Measurements from ENCODE around the gene MAIP1. TPM values are rescaled to one million over a fixed set of nuclear protein-coding genes. Genes with fewer than 3 reads are reported as not detected.
"Not testable (repeated sequence)": the region's sequence is repeated elsewhere in the genome, so short reads cannot be mapped to it uniquely, and the experiment has no call there.

The MAIP1 gene, protein sequence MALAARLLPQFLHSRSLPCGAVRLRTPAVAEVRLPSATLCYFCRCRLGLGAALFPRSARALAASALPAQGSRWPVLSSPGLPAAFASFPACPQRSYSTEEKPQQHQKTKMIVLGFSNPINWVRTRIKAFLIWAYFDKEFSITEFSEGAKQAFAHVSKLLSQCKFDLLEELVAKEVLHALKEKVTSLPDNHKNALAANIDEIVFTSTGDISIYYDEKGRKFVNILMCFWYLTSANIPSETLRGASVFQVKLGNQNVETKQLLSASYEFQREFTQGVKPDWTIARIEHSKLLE
- total RNA-seq (2014; rRNA removed; shearing (Covaris generic)) = 65.5 and 77.8 TPM in 2 replicates

DNA sequence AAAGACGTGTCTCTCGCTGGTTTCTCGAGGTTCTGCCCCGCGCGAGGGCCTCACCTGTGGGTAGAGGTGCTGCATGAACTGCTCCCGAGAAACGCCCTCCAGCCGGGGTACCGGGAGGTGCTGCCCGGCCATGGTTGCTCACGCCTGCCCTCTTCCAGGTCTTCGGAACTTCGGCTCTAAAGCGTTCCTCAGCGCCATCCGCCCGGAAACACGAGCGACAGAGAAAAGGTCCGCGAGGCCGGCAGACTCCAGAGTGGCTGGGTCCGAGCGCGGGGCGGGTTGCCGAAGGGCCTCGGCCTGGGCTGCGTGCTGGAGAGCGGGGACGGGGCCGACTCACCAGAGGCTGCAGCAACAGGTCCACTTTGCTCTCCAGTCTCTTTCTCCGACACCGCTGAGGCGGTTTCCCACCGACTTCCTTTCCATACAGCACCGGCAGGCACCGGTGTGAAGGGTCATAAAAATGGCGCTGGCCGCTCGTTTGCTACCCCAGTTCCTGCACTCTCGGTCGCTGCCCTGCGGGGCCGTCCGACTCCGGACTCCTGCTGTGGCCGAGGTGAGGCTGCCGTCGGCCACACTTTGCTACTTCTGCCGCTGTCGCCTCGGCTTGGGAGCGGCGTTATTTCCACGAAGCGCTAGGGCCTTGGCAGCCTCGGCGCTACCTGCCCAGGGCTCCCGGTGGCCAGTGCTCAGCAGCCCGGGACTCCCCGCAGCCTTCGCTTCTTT, at the start of gene MAIP1, which contains the start of gene TYW5:
Gene MAIP1, plus strand, starts transcription at position 244 of the 723 bp plus-strand sequence. Its CDS starts 217 bp downstream, at position 461.
Gene TYW5, minus strand, starts transcription at position 153 of the 723 bp plus-strand sequence. Its CDS starts 21 bp downstream, at position 132.
- Histone ChIP-seq H3K27me3 (ENCODE audit: control insufficient read depth, insufficient read depth, low read length) (no peaks in the 10 kb centered on the region), H3K4me3 (ENCODE audit: insufficient read depth, low read depth, low read length) (peak within 1 kb of the TSS; percentile 87), H3K36me3 (replicated peaks; ENCODE audit: control insufficient read depth, insufficient read depth, low read length) (peaks cover 1% of the 10 kb centered on the region)
- DNase-seq = peak; percentile 86

DNA sequence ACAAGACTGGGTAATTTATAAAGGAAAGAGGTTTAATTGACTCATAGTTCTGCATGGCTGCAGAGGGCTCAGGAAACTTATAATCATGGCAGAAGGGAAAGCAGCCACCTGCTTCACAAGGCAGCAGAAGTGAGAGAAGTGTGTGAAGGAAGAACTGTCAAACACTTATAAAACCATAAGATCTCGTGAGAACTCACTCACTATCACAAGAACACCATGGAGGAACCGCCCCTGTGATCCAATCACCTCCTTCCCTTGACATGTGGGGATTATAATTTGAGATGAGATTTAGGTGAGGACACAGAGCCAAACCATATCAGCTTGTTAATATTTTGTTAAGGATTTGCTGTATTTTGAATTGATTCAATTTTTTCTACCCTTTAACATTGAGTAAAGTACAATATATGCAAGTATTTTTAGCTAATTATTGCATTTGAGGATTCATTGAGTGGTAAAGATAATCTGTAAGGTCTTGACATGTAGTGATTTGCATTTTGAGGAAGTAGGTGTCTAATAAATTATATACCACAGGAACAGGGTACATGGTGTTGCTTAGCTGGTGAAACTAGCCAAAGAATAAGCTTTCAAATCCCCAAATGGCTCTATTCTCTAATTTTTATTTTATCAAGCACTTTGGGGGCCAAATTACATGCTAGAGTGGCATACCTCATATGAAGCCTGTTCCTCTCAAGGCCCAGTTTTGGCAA, 48.2 kb upstream of the MAIP1 start:
- Histone ChIP-seq H3K36me3 (replicated peaks; ENCODE audit: control insufficient read depth, insufficient read depth, low read length) (no peaks in the 10 kb centered on the region), H3K4me3 (ENCODE audit: insufficient read depth, low read depth, low read length) (no peak overlapping the region), H3K27me3 (ENCODE audit: control insufficient read depth, insufficient read depth, low read length) (no peaks in the 10 kb centered on the region)
- DNase-seq = no peak

DNA sequence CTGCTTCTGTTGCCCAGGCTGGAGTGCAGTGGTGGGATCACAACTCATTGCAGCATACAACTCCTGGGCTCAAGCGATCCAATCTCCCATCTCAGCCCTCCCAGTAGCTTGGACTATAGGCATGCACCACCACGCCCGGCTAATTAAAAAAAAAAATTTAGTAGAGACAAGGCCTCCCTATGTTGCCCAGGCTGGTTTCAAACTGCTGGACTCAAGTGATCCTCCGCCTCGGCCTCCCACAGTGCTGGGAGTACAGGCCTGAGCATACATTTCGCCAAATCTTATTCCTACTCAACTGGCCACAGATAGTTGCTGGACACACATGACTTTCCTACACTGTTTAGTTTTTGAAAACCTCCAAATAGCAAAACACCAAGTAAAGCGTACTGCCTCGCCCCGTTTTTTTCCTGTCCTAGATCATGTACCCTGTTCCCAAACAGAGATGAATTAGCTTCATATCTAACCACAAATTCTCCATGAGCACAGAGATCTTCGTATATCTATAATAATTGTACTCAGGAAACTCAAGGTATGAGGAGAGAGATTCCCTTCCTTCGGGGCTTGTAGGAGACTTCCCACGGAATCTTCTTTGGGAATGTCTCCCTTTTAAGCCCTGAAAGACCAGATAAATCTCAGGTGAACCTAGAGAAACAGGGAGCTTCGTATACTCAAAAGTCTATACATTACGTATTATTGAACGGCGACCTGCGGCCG, 44.9 kb upstream of the MAIP1 start:
- DNase-seq = no peak
- H3K27me3 ChIP-seq (ENCODE audit: control insufficient read depth, insufficient read depth, low read length) = no peaks in the 10 kb centered on the region
- peak overlapping the region; percentile 19; the same call in 1 of the 2 replicates for H3K4me3 ChIP-seq (ENCODE audit: insufficient read depth, low read depth, low read length)
- H3K36me3 ChIP-seq (replicated peaks; ENCODE audit: control insufficient read depth, insufficient read depth, low read length) = peaks cover 3% of the 10 kb centered on the region

DNA sequence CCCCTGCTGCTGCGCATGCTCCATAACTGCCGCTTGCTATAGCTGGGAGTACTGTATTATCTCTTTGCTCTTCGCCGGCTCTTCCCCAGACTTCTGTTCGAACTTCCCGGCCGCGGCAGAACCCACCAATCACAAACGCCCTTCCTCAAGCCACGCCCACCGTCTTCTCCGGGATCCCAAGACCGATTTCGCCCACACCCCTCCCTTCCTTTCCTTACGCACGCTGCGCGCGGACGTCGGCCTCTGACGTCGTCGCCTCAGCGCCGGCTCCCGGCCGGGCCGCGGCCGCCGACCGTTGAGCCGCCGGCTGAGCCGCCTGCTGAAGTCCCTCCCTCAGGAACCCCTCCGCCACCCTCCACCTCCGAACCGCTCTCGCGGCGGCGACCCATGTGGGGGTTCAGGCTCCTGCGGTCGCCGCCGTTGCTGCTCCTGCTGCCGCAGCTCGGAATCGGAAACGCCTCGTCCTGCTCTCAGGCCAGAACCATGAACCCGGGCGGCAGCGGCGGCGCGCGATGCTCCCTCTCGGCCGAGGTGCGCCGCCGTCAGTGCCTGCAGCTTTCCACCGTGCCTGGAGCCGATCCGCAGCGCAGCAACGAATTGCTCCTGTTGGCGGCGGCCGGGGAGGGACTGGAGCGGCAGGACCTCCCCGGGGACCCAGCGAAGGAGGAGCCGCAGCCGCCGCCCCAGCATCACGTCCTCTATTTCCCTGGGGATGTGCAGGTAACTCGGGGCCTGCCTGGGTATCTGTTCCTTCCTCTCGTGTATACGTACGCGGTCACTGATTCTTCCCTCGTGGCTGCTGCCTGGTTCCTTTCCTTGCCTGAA, 44.1 kb upstream of the MAIP1 start, which contains the start of gene C2orf69:
Gene C2orf69, plus strand, starts transcription at position 242 of the 825 bp plus-strand sequence. Its CDS starts 146 bp downstream, at position 388.
- DNase-seq = peak; percentile 80
- peaks cover 6% of the 10 kb centered on the region for H3K36me3 ChIP-seq (replicated peaks; ENCODE audit: control insufficient read depth, insufficient read depth, low read length)
- H3K4me3 ChIP-seq (ENCODE audit: insufficient read depth, low read depth, low read length) = peak within 1 kb of the TSS; percentile 97
- no peaks in the 10 kb centered on the region for H3K27me3 ChIP-seq (ENCODE audit: control insufficient read depth, insufficient read depth, low read length)

DNA sequence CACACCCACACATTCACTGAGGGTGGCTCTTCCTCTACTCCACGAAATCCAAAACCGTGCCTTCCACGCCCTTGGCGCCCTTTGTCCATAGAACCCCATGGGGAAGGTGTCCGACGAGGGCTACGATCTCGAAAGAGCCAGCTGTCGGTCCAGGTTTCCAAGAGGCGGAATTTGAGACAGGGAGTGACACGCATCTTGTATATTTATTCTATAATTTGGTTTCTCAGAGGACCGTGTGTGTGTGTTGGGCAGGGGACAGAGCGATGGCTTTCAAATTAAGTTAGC, 43.6 kb upstream of the MAIP1 start:
- Histone ChIP-seq H3K36me3 (replicated peaks; ENCODE audit: control insufficient read depth, insufficient read depth, low read length) (peaks cover 10% of the 10 kb centered on the region), H3K27me3 (ENCODE audit: control insufficient read depth, insufficient read depth, low read length) (no peaks in the 10 kb centered on the region), H3K4me3 (ENCODE audit: insufficient read depth, low read depth, low read length) (peak overlapping the region; percentile 97)
- DNase-seq = no peak

DNA sequence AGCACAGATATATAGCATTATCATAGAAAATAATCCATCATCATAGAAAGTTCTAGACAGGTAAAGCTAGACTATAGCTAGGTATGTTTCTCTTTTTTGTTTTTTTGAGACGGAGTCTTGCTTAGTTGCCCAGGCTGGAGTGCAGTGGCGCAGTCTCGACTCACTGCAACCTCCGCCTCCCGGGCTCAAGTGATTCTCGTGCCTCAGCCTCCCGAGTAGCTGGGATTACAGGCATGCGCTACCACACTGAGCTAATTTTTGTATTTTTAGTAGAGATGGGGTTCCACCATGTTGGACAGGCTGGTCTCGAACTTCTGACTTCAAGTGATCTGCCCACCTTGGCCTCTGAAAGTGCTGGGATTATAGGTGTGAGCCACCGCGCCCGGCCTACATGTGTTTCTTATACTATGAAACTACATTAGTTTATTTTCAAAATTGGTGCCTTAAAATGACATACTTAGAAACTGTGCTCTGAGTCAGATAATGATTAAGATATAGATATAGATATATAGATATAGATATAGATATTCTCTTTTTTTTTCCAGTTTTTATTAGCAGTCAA, 42.7 kb upstream of the MAIP1 start:
- not testable (repeated sequence) for DNase-seq; H3K27me3 ChIP-seq (ENCODE audit: control insufficient read depth, insufficient read depth, low read length)
- peak overlapping the region; percentile 97 for H3K4me3 ChIP-seq (ENCODE audit: insufficient read depth, low read depth, low read length)
- H3K36me3 ChIP-seq (replicated peaks; ENCODE audit: control insufficient read depth, insufficient read depth, low read length) = peaks cover 13% of the 10 kb centered on the region

DNA sequence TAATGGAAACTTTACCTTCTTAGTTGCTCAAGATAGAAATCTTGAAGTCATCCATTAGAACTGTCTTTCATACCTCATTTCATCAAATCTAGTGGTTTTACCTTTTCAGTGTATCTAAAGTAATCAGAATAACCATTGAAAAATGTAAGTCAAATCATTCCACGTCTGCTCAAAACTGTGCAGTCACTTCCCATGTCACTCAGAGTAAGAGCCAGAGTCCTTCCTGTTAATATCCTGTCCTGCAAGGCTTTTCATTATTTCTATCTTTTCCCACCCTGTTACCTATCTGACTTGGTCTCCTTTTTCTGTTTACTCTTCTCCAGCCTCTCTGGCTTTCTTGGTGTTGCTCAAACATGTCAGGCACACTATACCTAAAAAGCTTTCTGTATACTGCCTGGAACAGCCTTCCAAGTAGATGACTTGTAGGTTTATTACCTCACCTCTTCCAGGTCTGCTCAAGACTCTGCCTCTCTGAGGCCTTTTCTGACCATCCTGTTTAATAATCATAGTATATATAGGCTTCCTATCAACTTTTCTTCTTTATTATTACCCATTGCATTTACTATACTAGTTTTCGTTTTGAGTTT, 40.9 kb upstream of the MAIP1 start:
- DNase-seq = no peak
- Histone ChIP-seq H3K27me3 (ENCODE audit: control insufficient read depth, insufficient read depth, low read length) (no peaks in the 10 kb centered on the region), H3K36me3 (replicated peaks; ENCODE audit: control insufficient read depth, insufficient read depth, low read length) (peaks cover 15% of the 10 kb centered on the region), H3K4me3 (ENCODE audit: insufficient read depth, low read depth, low read length) (no peak overlapping the region)

DNA sequence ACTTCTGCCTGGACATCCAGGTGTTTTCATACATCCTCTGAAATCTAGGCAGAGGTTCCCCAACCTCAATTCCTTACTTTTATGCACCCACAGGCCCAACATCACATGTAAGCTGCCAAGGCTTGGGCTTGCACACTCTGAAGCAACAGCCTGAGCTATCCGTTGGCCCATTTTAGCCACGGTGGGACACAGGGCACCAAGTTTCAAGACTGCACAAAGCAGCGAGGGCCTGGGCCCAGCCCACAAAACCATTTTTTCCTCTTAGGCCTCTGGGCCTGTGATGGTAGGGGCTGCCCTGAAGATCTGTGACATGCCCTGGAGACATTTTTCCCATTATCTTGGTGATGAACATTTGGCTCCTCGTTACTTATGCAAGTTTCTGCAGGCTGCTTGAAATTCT, 38.4 kb upstream of the MAIP1 start:
- H3K27me3 ChIP-seq (ENCODE audit: control insufficient read depth, insufficient read depth, low read length) = no peaks in the 10 kb centered on the region
- peaks cover 15% of the 10 kb centered on the region for H3K36me3 ChIP-seq (replicated peaks; ENCODE audit: control insufficient read depth, insufficient read depth, low read length)
- no peak overlapping the region for H3K4me3 ChIP-seq (ENCODE audit: insufficient read depth, low read depth, low read length)
- no peak for DNase-seq

DNA sequence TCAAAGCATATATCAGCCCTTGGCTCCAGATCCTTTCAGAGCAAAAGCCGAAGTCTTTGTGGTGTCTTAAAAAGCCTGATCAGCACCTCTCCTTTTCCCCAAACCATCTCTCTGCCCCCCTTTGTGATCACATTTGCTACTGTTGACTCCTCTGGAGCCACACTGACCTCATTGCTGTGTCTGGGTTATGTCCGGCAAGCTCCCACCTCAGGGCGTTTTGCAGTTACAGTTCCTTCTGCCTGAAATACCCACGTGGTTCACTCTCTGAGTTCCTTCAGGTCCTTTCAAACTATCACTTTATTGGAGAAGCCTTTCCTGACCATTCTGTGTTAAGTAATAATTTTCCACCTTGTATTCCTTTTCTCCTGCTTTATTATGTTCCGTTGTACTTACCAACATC, 32.5 kb upstream of the MAIP1 start:
- Histone ChIP-seq H3K4me3 (ENCODE audit: insufficient read depth, low read depth, low read length) (no peak overlapping the region), H3K27me3 (ENCODE audit: control insufficient read depth, insufficient read depth, low read length) (no peaks in the 10 kb centered on the region), H3K36me3 (replicated peaks; ENCODE audit: control insufficient read depth, insufficient read depth, low read length) (peaks cover 5% of the 10 kb centered on the region)
- no peak for DNase-seq

DNA sequence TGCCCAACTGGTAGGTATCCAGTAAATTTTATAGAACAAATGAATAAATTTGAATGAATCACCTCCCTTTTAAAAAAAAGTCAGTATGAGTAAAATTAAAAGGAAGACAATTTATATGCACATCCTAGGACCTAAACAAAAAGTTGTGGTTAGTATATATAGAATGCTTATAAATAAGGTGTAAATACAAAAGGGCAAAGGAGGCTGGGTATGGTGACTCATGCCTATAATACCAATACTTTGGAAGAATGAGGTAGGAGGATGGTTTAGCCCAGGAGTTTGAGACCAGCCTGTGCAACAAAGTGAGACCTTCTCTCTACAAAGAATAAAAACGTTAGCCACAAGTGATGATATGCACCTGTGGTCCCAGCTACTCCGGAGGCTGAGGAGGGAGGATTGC, 31.5 kb upstream of the MAIP1 start:
- H3K36me3 ChIP-seq (replicated peaks; ENCODE audit: control insufficient read depth, insufficient read depth, low read length) = peaks cover 5% of the 10 kb centered on the region
- DNase-seq = no peak
- H3K27me3 ChIP-seq (ENCODE audit: control insufficient read depth, insufficient read depth, low read length) = no peaks in the 10 kb centered on the region
- H3K4me3 ChIP-seq (ENCODE audit: insufficient read depth, low read depth, low read length) = no peak overlapping the region

DNA sequence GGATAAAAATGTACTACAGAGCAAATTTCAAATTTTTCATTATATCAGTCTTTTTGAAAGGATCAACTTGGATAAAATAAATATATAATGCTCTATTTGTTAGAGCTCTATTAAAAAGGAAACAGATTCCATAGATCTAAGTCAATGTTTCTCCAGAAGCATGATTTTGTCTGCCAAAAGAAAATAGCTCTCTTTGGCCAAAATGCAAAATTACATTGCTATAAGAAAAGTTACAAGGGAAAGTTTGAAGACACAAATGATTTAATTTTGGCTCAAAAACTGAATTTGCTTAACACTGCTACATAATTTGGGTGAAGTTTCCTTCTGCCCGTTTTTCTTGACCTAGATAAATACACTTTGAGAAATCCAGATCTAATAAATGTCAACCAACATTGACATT, 28.6 kb upstream of the MAIP1 start:
- Histone ChIP-seq H3K27me3 (ENCODE audit: control insufficient read depth, insufficient read depth, low read length) (no peaks in the 10 kb centered on the region), H3K4me3 (ENCODE audit: insufficient read depth, low read depth, low read length) (no peak overlapping the region), H3K36me3 (replicated peaks; ENCODE audit: control insufficient read depth, insufficient read depth, low read length) (peaks cover 5% of the 10 kb centered on the region)
- DNase-seq = no peak

DNA sequence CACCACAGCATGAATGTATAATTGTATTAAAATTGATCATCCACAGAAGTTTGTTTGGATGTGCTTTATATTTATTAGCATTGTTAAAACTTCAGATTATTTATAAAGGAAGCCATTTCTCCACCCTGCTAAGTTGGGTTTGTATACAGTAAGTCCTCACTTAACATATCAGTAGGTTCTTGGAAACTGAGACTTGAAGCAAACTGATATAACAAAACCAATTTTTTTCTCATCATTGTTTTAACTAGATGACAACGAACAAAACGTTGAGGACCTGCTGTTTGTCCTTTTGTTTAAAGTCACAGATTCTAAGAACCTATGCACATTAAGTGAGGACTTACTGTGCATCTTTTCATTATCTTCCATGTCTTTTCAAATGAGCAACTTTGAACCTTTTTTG, 27.2 kb upstream of the MAIP1 start:
- Histone ChIP-seq H3K36me3 (replicated peaks; ENCODE audit: control insufficient read depth, insufficient read depth, low read length) (peaks cover 10% of the 10 kb centered on the region), H3K4me3 (ENCODE audit: insufficient read depth, low read depth, low read length) (no peak overlapping the region), H3K27me3 (ENCODE audit: control insufficient read depth, insufficient read depth, low read length) (no peaks in the 10 kb centered on the region)
- DNase-seq = no peak

DNA sequence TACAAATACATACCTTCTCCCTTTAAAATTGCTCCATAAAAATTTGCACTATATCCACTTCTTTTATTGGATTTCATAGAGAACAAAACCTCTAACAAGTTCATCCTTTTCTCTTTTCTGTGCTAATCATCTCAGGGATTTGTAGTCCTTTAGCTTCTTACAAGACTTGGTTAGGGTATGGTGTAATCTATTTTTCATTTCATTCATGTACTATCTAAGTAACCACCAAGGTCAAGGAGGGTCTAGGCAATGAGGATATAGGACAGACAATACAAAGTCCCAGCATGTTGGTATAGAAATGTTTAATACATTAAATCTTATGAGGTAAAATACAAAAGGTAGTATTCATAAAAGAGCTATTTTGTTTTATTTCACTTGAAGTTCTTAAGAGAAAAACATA, 26.8 kb upstream of the MAIP1 start:
- DNase-seq = no peak
- H3K36me3 ChIP-seq (replicated peaks; ENCODE audit: control insufficient read depth, insufficient read depth, low read length) = peaks cover 10% of the 10 kb centered on the region
- no peak overlapping the region for H3K4me3 ChIP-seq (ENCODE audit: insufficient read depth, low read depth, low read length)
- no peaks in the 10 kb centered on the region for H3K27me3 ChIP-seq (ENCODE audit: control insufficient read depth, insufficient read depth, low read length)

Measured in H7 (cell line).